Measurements from ENCODE around the gene CASS4.
A peak's percentile ranks its signal among the peaks of the same experiment; 100 is the strongest.
"Not testable (repeated sequence)": the region's sequence is repeated elsewhere in the genome, so short reads cannot be mapped to it uniquely, and the experiment has no call there.

The CASS4 gene

GRCh38 chr20:56392881-56393482, 19.1 kb upstream of the CASS4 start:
- peak overlapping the region; percentile 99 for H3K9ac ChIP-seq (ENCODE audit: low read length)
- H3K4me1 ChIP-seq (ENCODE audit: control insufficient read depth, low read depth, low read length): peaks cover 9% of the 10 kb centered on the region
- H3K4me3 ChIP-seq (ENCODE audit: low read length): peak overlapping the region; percentile 99
- peak overlapping the region; percentile 80 for H3K27ac ChIP-seq (ENCODE audit: low read length)
- H3K9me3 ChIP-seq (ENCODE audit: control insufficient read depth, low read depth, low read length): no peaks in the 10 kb centered on the region
- H3K36me3 ChIP-seq (ENCODE audit: control insufficient read depth, low read depth, low read length): peaks cover 52% of the 10 kb centered on the region
- H3K27me3 ChIP-seq (ENCODE audit: control insufficient read depth, insufficient read depth, low read length): no peaks in the 10 kb centered on the region

GRCh38 chr20:56393653-56394052, 18.4 kb upstream of the CASS4 start:
- H3K27ac ChIP-seq (ENCODE audit: low read length): no peak overlapping the region
- peak overlapping the region; percentile 99 for H3K9ac ChIP-seq (ENCODE audit: low read length)
- H3K36me3 ChIP-seq (ENCODE audit: control insufficient read depth, low read depth, low read length): peaks cover 53% of the 10 kb centered on the region
- no peaks in the 10 kb centered on the region for H3K27me3 ChIP-seq (ENCODE audit: control insufficient read depth, insufficient read depth, low read length)
- H3K9me3 ChIP-seq (ENCODE audit: control insufficient read depth, low read depth, low read length): no peaks in the 10 kb centered on the region
- H3K4me3 ChIP-seq (ENCODE audit: low read length): peak overlapping the region; percentile 99
- peaks cover 9% of the 10 kb centered on the region for H3K4me1 ChIP-seq (ENCODE audit: control insufficient read depth, low read depth, low read length)

- Histone ChIP-seq H3K36me3 (ENCODE audit: control insufficient read depth, low read depth, low read length) (peaks cover 52% of the 10 kb centered on the region), H3K27ac (ENCODE audit: low read length) (no peak overlapping the region), H3K9me3 (ENCODE audit: control insufficient read depth, low read depth, low read length) (no peaks in the 10 kb centered on the region), H3K27me3 (ENCODE audit: control insufficient read depth, insufficient read depth, low read length) (no peaks in the 10 kb centered on the region), H3K4me1 (ENCODE audit: control insufficient read depth, low read depth, low read length) (peaks cover 9% of the 10 kb centered on the region), H3K9ac (ENCODE audit: low read length) (no peak overlapping the region), H3K4me3 (ENCODE audit: low read length) (no peak overlapping the region)
Measured at GRCh38 chr20:56395166-56395565, 16.9 kb upstream of the CASS4 start.

GRCh38 chr20:56400001-56400640, 11.9 kb upstream of the CASS4 start:
- no peak overlapping the region for H3K4me3 ChIP-seq (ENCODE audit: low read length)
- H3K36me3 ChIP-seq (ENCODE audit: control insufficient read depth, low read depth, low read length): peaks cover 92% of the 10 kb centered on the region
- no peak overlapping the region for H3K9ac ChIP-seq (ENCODE audit: low read length)
- H3K9me3 ChIP-seq (ENCODE audit: control insufficient read depth, low read depth, low read length): no peaks in the 10 kb centered on the region
- no peaks in the 10 kb centered on the region for H3K27me3 ChIP-seq (ENCODE audit: control insufficient read depth, insufficient read depth, low read length)
- no peaks in the 10 kb centered on the region for H3K4me1 ChIP-seq (ENCODE audit: control insufficient read depth, low read depth, low read length)
- no peak overlapping the region for H3K27ac ChIP-seq (ENCODE audit: low read length)

- Histone ChIP-seq H3K4me1 (ENCODE audit: control insufficient read depth, low read depth, low read length) (no peaks in the 10 kb centered on the region), H3K27ac (ENCODE audit: low read length) (no peak overlapping the region), H3K9me3 (ENCODE audit: control insufficient read depth, low read depth, low read length) (no peaks in the 10 kb centered on the region), H3K4me3 (ENCODE audit: low read length) (no peak overlapping the region), H3K9ac (ENCODE audit: low read length) (no peak overlapping the region), H3K36me3 (ENCODE audit: control insufficient read depth, low read depth, low read length) (peaks cover 88% of the 10 kb centered on the region), H3K27me3 (ENCODE audit: control insufficient read depth, insufficient read depth, low read length) (no peaks in the 10 kb centered on the region)
Measured at GRCh38 chr20:56403465-56403864, 8.6 kb upstream of the CASS4 start.

- not testable (repeated sequence) for H3K9ac ChIP-seq (ENCODE audit: low read length); H3K4me3 ChIP-seq (ENCODE audit: low read length); H3K9me3 ChIP-seq (ENCODE audit: control insufficient read depth, low read depth, low read length); H3K27me3 ChIP-seq (ENCODE audit: control insufficient read depth, insufficient read depth, low read length); H3K4me1 ChIP-seq (ENCODE audit: control insufficient read depth, low read depth, low read length); H3K27ac ChIP-seq (ENCODE audit: low read length)
- peaks cover 76% of the 10 kb centered on the region for H3K36me3 ChIP-seq (ENCODE audit: control insufficient read depth, low read depth, low read length)
Measured at GRCh38 chr20:56405356-56405755, 6.7 kb upstream of the CASS4 start.

GRCh38 chr20:56406910-56407309, 5.2 kb upstream of the CASS4 start:
- H3K4me1 ChIP-seq (ENCODE audit: control insufficient read depth, low read depth, low read length): no peaks in the 10 kb centered on the region
- H3K36me3 ChIP-seq (ENCODE audit: control insufficient read depth, low read depth, low read length): peaks cover 64% of the 10 kb centered on the region
- no peak overlapping the region for H3K4me3 ChIP-seq (ENCODE audit: low read length)
- H3K27ac ChIP-seq (ENCODE audit: low read length): no peak overlapping the region
- no peak overlapping the region for H3K9ac ChIP-seq (ENCODE audit: low read length)
- no peaks in the 10 kb centered on the region for H3K27me3 ChIP-seq (ENCODE audit: control insufficient read depth, insufficient read depth, low read length)
- no peaks in the 10 kb centered on the region for H3K9me3 ChIP-seq (ENCODE audit: control insufficient read depth, low read depth, low read length)

- H3K27ac ChIP-seq (ENCODE audit: low read length): no peak overlapping the region
- peaks cover 39% of the 10 kb centered on the region for H3K36me3 ChIP-seq (ENCODE audit: control insufficient read depth, low read depth, low read length)
- no peaks in the 10 kb centered on the region for H3K4me1 ChIP-seq (ENCODE audit: control insufficient read depth, low read depth, low read length)
- no peaks in the 10 kb centered on the region for H3K27me3 ChIP-seq (ENCODE audit: control insufficient read depth, insufficient read depth, low read length)
- no peaks in the 10 kb centered on the region for H3K9me3 ChIP-seq (ENCODE audit: control insufficient read depth, low read depth, low read length)
- no peak overlapping the region for H3K9ac ChIP-seq (ENCODE audit: low read length)
- H3K4me3 ChIP-seq (ENCODE audit: low read length): no peak overlapping the region
Measured at GRCh38 chr20:56409521-56409920, 2.5 kb upstream of the CASS4 start.

GRCh38 chr20:56409956-56410355, 2.1 kb upstream of the CASS4 start:
- H3K27me3 ChIP-seq (ENCODE audit: control insufficient read depth, insufficient read depth, low read length): no peaks in the 10 kb centered on the region
- no peak overlapping the region for H3K27ac ChIP-seq (ENCODE audit: low read length)
- H3K4me3 ChIP-seq (ENCODE audit: low read length): no peak overlapping the region
- H3K36me3 ChIP-seq (ENCODE audit: control insufficient read depth, low read depth, low read length): peaks cover 36% of the 10 kb centered on the region
- H3K4me1 ChIP-seq (ENCODE audit: control insufficient read depth, low read depth, low read length): no peaks in the 10 kb centered on the region
- no peaks in the 10 kb centered on the region for H3K9me3 ChIP-seq (ENCODE audit: control insufficient read depth, low read depth, low read length)
- H3K9ac ChIP-seq (ENCODE audit: low read length): no peak overlapping the region

GRCh38 chr20:56411287-56411686, 773 bp upstream of the CASS4 start:
- peaks cover 23% of the 10 kb centered on the region for H3K36me3 ChIP-seq (ENCODE audit: control insufficient read depth, low read depth, low read length)
- H3K9ac ChIP-seq (ENCODE audit: low read length); H3K4me1 ChIP-seq (ENCODE audit: control insufficient read depth, low read depth, low read length); H3K4me3 ChIP-seq (ENCODE audit: low read length); H3K9me3 ChIP-seq (ENCODE audit: control insufficient read depth, low read depth, low read length); H3K27me3 ChIP-seq (ENCODE audit: control insufficient read depth, insufficient read depth, low read length); H3K27ac ChIP-seq (ENCODE audit: low read length): not testable (repeated sequence)

GRCh38 chr20:56412473-56412790, 372 bp downstream of the CASS4 start:
- H3K36me3 ChIP-seq (ENCODE audit: control insufficient read depth, low read depth, low read length): peaks cover 16% of the 10 kb centered on the region
- no peaks in the 10 kb centered on the region for H3K27me3 ChIP-seq (ENCODE audit: control insufficient read depth, insufficient read depth, low read length)
- no peak overlapping the region for H3K4me3 ChIP-seq (ENCODE audit: low read length)
- no peaks in the 10 kb centered on the region for H3K4me1 ChIP-seq (ENCODE audit: control insufficient read depth, low read depth, low read length)
- H3K9me3 ChIP-seq (ENCODE audit: control insufficient read depth, low read depth, low read length): no peaks in the 10 kb centered on the region
- H3K27ac ChIP-seq (ENCODE audit: low read length): no peak overlapping the region
- H3K9ac ChIP-seq (ENCODE audit: low read length): no peak overlapping the region

- H3K27ac ChIP-seq (ENCODE audit: low read length): no peak overlapping the region
- H3K36me3 ChIP-seq (ENCODE audit: control insufficient read depth, low read depth, low read length): peaks cover 10% of the 10 kb centered on the region
- H3K9ac ChIP-seq (ENCODE audit: low read length): no peak overlapping the region
- no peaks in the 10 kb centered on the region for H3K9me3 ChIP-seq (ENCODE audit: control insufficient read depth, low read depth, low read length)
- H3K27me3 ChIP-seq (ENCODE audit: control insufficient read depth, insufficient read depth, low read length): no peaks in the 10 kb centered on the region
- H3K4me3 ChIP-seq (ENCODE audit: low read length): no peak overlapping the region
- H3K4me1 ChIP-seq (ENCODE audit: control insufficient read depth, low read depth, low read length): no peaks in the 10 kb centered on the region
Measured at GRCh38 chr20:56412949-56413348, 889 bp downstream of the CASS4 start.

Measured in iPS-18a (cell line).